Neuronal stem cell (in vitro differentiated cells): ENCODE data around the gene SRGAP3.

Source experiments
- DNase-seq: peaks from one replicate; pipeline ENCODE4 v3.0.0-alpha.2; 2013; ENCODE audit warnings: low spot score
- H2AFZ ChIP-seq: one replicate; pipeline ENCODE4 v1.6.1; 2013; ENCODE audit warnings: mild to moderate bottlenecking, low read length, inconsistent platforms
- H2AK5ac ChIP-seq: 2 replicates; pipeline ENCODE4 v1.6.1; 2013; ENCODE audit warnings: low read depth, mild to moderate bottlenecking, inconsistent platforms, low read length, moderate library complexity, mixed read lengths
- H2BK120ac ChIP-seq: 2 replicates; pipeline ENCODE4 v1.6.1; 2013; ENCODE audit warnings: low read depth, mild to moderate bottlenecking, inconsistent platforms, low read length, moderate library complexity, mixed read lengths
- H2BK12ac ChIP-seq: one replicate; pipeline ENCODE4 v1.6.1; 2013; ENCODE audit warnings: low read length, inconsistent platforms
- H2BK15ac ChIP-seq: 2 replicates; pipeline ENCODE4 v1.6.1; 2013; ENCODE audit warnings: mild to moderate bottlenecking, low read length, inconsistent platforms, mixed read lengths
- H2BK5ac ChIP-seq: one replicate; pipeline ENCODE4 v1.6.1; 2013; ENCODE audit warnings: inconsistent platforms, mild to moderate bottlenecking, low read length, moderate library complexity
- H3K14ac ChIP-seq: one replicate; pipeline ENCODE4 v1.6.1; 2013; ENCODE audit warnings: low read length, inconsistent platforms
- H3K18ac ChIP-seq: 2 replicates; pipeline ENCODE4 v1.6.1; 2013; ENCODE audit warnings: low read length, inconsistent platforms
- H3K23ac ChIP-seq: 2 replicates; pipeline ENCODE4 v1.6.1; 2013; ENCODE audit warnings: low read depth, mild to moderate bottlenecking, mixed read lengths, low read length, inconsistent platforms; ENCODE audit not compliant: poor library complexity
- H3K27ac ChIP-seq: replicated peaks from 3 replicates; pipeline ENCODE4 v1.5.1; 2013; ENCODE audit warnings: low read length, inconsistent platforms
- H3K27me3 ChIP-seq, 3 experiments: 2 replicates each; pipeline ENCODE4 v1.6.1; 2013; ENCODE audit warnings: low read length in 3 of 3, mild to moderate bottlenecking in 2 of 3, inconsistent platforms in 1 of 3, low read depth in 1 of 3, mixed read lengths in 1 of 3, moderate library complexity in 1 of 3; ENCODE audit not compliant: control insufficient read depth in 3 of 3, insufficient read depth in 3 of 3
- H3K36me3 ChIP-seq, 2 donors: replicated peaks in 1 of 2; 2 replicates each; pipeline ENCODE4 v1.6.1; 2013; ENCODE audit warnings: low read length in 2 of 2; ENCODE audit not compliant: control insufficient read depth in 2 of 2, insufficient read depth in 2 of 2
- H3K4ac ChIP-seq: 2 replicates; pipeline ENCODE4 v1.6.1; 2013; ENCODE audit warnings: inconsistent platforms, mild to moderate bottlenecking, low read length, moderate library complexity
- H3K4me1 ChIP-seq, 2 donors: 1 replicate in 1 of 2; 2 replicates in 1 of 2; pipeline ENCODE4 v1.6.1; 2013; ENCODE audit warnings: low read length in 2 of 2, low read depth in 1 of 2; ENCODE audit not compliant: control insufficient read depth in 2 of 2, insufficient read depth in 1 of 2
- H3K4me2 ChIP-seq: one replicate; pipeline ENCODE4 v1.6.1; 2013; ENCODE audit warnings: mild to moderate bottlenecking, low read length, inconsistent platforms; ENCODE audit not compliant: insufficient read depth, poor library complexity, severe bottlenecking
- H3K4me3 ChIP-seq, 2 donors: 2 replicates each; pipeline ENCODE4 v1.5.1; 2013; ENCODE audit warnings: low read length in 2 of 2, mild to moderate bottlenecking in 2 of 2, inconsistent platforms in 1 of 2, moderate library complexity in 1 of 2
- H3K79me1 ChIP-seq: one replicate; pipeline ENCODE4 v1.6.1; 2013; ENCODE audit warnings: low read depth, mild to moderate bottlenecking, inconsistent platforms, low read length, moderate library complexity
- H3K9ac ChIP-seq: one replicate; pipeline ENCODE4 v1.6.1; 2013; ENCODE audit warnings: mild to moderate bottlenecking, low read depth, low read length, inconsistent platforms; ENCODE audit not compliant: poor library complexity
- H3K9me3 ChIP-seq, 2 donors: replicated peaks in 1 of 2; 2 replicates each; pipeline versions ENCODE3 to v1.6.1; 2013; ENCODE audit warnings: low read length in 2 of 2, mild to moderate bottlenecking in 2 of 2, inconsistent platforms in 1 of 2, low read depth in 1 of 2, mixed read lengths in 1 of 2, moderate library complexity in 1 of 2; ENCODE audit not compliant: control insufficient read depth in 2 of 2, insufficient read depth in 1 of 2
- H4K8ac ChIP-seq: one replicate; pipeline ENCODE4 v1.6.1; 2013; ENCODE audit warnings: low read depth, mild to moderate bottlenecking, inconsistent platforms, low read length, moderate library complexity
- H4K91ac ChIP-seq: one replicate; pipeline ENCODE4 v1.6.1; 2013; ENCODE audit warnings: low read length, low read depth, mild to moderate bottlenecking, inconsistent platforms; ENCODE audit not compliant: poor library complexity
- WGBS, 2 donors: extraction: QIAGEN DNeasy Blood & Tissue Kit; methylation state at CpG; one replicate each; pipeline ENCODE4 v1.1.7; 2013; ENCODE audit warnings: missing lambda C conversion rate in 2 of 2, mixed read lengths in 1 of 2; ENCODE audit not compliant: insufficient read length in 2 of 2, insufficient replicate concordance in 1 of 2; ENCODE audit errors: extremely low coverage in 2 of 2; 5-methylcytosine and 5-hydroxymethylcytosine counted together

SRGAP3 gene

GRCh38 chr3:9229879-9230278 lies 19.6 kb downstream of the SRGAP3 start:
- Histone ChIP-seq H4K8ac (no peak overlapping the region), H3K9ac (no peak overlapping the region), H3K14ac (no peak overlapping the region), H3K23ac (no peak overlapping the region), H3K18ac (no peak overlapping the region), H2BK12ac (no peak overlapping the region), H4K91ac (no peak overlapping the region), H3K9me3 (no peaks in the 10 kb centered on the region), H2AFZ (no peak overlapping the region), H2AK5ac (no peak overlapping the region), H3K4me1 (peaks cover 23 to 35% of the 10 kb centered on the region in 2 donors), H3K36me3 (peaks cover 0 to 43% of the 10 kb centered on the region in 2 donors), H3K4me2 (no peak overlapping the region), H3K79me1 (peaks cover 6% of the 10 kb centered on the region), H2BK120ac (no peak overlapping the region), H2BK5ac (no peak overlapping the region), H3K4ac (no peak overlapping the region), H3K27ac (no peak overlapping the region), H2BK15ac (no peak overlapping the region), H3K27me3 (no peaks in the 10 kb centered on the region), H3K4me3 (no peak overlapping the region)
- WGBS, 2 donors = no CpG with 5 or more reads among the region's 7 CpGs
- no peak for DNase-seq

- Histone ChIP-seq H2BK5ac (no peak overlapping the region), H3K18ac (no peak overlapping the region), H3K9me3 (no peaks in the 10 kb centered on the region), H2BK12ac (no peak overlapping the region), H3K4ac (no peak overlapping the region), H3K36me3 (peaks cover 0 to 43% of the 10 kb centered on the region in 2 donors), H3K79me1 (peaks cover 6% of the 10 kb centered on the region), H3K23ac (no peak overlapping the region), H4K8ac (no peak overlapping the region), H3K27ac (no peak overlapping the region), H3K27me3 (no peaks in the 10 kb centered on the region), H3K4me1 (peaks cover 23 to 35% of the 10 kb centered on the region in 2 donors), H3K4me2 (no peak overlapping the region), H3K14ac (no peak overlapping the region), H4K91ac (no peak overlapping the region), H2AFZ (no peak overlapping the region), H3K9ac (no peak overlapping the region), H2BK15ac (no peak overlapping the region), H3K4me3 (no peak overlapping the region), H2AK5ac (no peak overlapping the region), H2BK120ac (no peak overlapping the region)
- DNase-seq = no peak
- WGBS, 2 donors = no CpG with 5 or more reads among the region's 7 CpGs
These were observed 20.1 kb downstream of the SRGAP3 start for GRCh38 chr3:9229325-9229724.

DNA sequence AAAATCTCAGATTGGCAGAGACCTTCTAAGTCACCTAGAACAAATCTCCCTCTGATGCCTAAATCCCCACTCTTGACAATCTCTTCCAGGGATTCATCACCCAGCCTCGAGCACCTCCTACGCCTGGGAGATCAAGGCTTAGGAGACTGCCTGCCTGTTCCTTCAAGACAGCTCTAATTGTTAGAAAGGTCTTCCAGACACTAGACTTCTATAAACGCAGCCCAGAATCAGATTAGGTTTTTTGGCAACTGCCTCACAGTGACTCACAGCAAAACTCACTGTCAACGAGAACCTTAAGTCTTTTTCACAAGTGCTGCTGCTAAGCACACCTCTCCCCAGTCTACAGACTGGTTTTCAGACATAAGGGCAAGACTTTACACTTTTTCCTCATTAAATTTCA lies 23.1 kb downstream of the SRGAP3 start:
- Histone ChIP-seq H3K9me3 (peaks cover 2 to 3% of the 10 kb centered on the region in 2 donors), H2BK5ac (no peak overlapping the region), H3K4ac (no peak overlapping the region), H3K79me1 (peaks cover 6% of the 10 kb centered on the region), H2AK5ac (no peak overlapping the region), H3K27me3 (no peaks in the 10 kb centered on the region), H2BK120ac (no peak overlapping the region), H4K8ac (no peak overlapping the region), H3K14ac (no peak overlapping the region), H2BK15ac (no peak overlapping the region), H3K36me3 (peaks cover 0 to 58% of the 10 kb centered on the region in 2 donors), H3K27ac (no peak overlapping the region), H3K18ac (no peak overlapping the region), H2BK12ac (no peak overlapping the region), H3K4me2 (no peak overlapping the region), H3K9ac (no peak overlapping the region), H3K4me1 (peaks cover 18 to 24% of the 10 kb centered on the region in 2 donors), H4K91ac (no peak overlapping the region), H3K23ac (no peak overlapping the region), H2AFZ (no peak overlapping the region), H3K4me3 (no peak overlapping the region)
- DNase-seq = no peak
- no CpG with 5 or more reads among the region's 4 CpGs for WGBS, 2 donors

GRCh38 chr3:9225268-9225667 lies 24.2 kb downstream of the SRGAP3 start:
- DNase-seq = no peak
- no peak overlapping the region for H2BK15ac ChIP-seq
- H3K4ac ChIP-seq = no peak overlapping the region
- peaks cover 2 to 3% of the 10 kb centered on the region in 2 donors for H3K9me3 ChIP-seq
- peaks cover 11 to 14% of the 10 kb centered on the region in 2 donors for H3K4me1 ChIP-seq
- H2BK120ac ChIP-seq = no peak overlapping the region
- H3K27me3 ChIP-seq = no peaks in the 10 kb centered on the region
- no peak overlapping the region for H3K14ac ChIP-seq
- H3K23ac ChIP-seq = no peak overlapping the region
- peaks cover 0 to 64% of the 10 kb centered on the region in 2 donors for H3K36me3 ChIP-seq
- no peak overlapping the region for H4K91ac ChIP-seq
- H2BK12ac ChIP-seq = no peak overlapping the region
- H3K9ac ChIP-seq = no peak overlapping the region
- H3K4me2 ChIP-seq = no peak overlapping the region
- H2BK5ac ChIP-seq = no peak overlapping the region
- H3K27ac ChIP-seq = no peak overlapping the region
- no CpG with 5 or more reads among the region's 1 CpG for WGBS, 2 donors
- H3K4me3 ChIP-seq = no peak overlapping the region
- no peak overlapping the region for H2AK5ac ChIP-seq
- H3K79me1 ChIP-seq = peaks cover 4% of the 10 kb centered on the region
- peak overlapping the region; percentile 29 for H3K18ac ChIP-seq
- no peak overlapping the region for H4K8ac ChIP-seq
- H2AFZ ChIP-seq = no peak overlapping the region
